ENCODE data around the gene VSTM2A. TPM values are rescaled to one million over a fixed set of nuclear protein-coding genes. Genes with fewer than 3 reads are reported as not detected.
"Not testable (repeated sequence)": the region's sequence is repeated elsewhere in the genome, so short reads cannot be mapped to it uniquely, and the experiment has no call there.

The VSTM2A gene
- not detected for total RNA-seq
- under 1 TPM in 1 of 3 donors, not detected in 2; 0.01 TPM for polyA plus RNA-seq
- long read RNA-seq, donor 1: 0 reads
- long read RNA-seq, donor 2: 0 reads

- ATAC-seq: no peak
- Histone ChIP-seq H3K4me1 (no peaks in the 10 kb centered on the region), H3K36me3 (ENCODE audit: insufficient read depth in 1 of 2, low read depth in 1 of 2) (no peaks in the 10 kb centered on the region), H3K9me3 (no peaks in the 10 kb centered on the region), H3K27me3 (ENCODE audit: insufficient read depth in 3 of 3, low read length in 2 of 3) (peaks cover 0 to 59% (median 22%) of the 10 kb centered on the region in 3 donors), H3K27ac (no peak within 1 kb of the TSS), H3K4me3 (peak within 1 kb of the TSS; percentile 53)
- 0 to 2% (median 1%) methylated on average over 63 to 64 of the region's 64 CpGs for WGBS, 3 donors
- intact Hi-C loops (cut with DNase I): no loop called here
- DNase-seq: no peak
- no peak for TF ChIP-seq CTCF (IDR thresholded peaks at IDR 0.05)
Observed at GRCh38 chr7:54541669-54542625, at the start of gene VSTM2A. TSS of gene VSTM2A (plus strand) at chr7:54542375. CDS start at chr7:54542731, 356 bp downstream.

- intact Hi-C loops (cut with DNase I); H3K27ac ChIP-seq; H3K27me3 ChIP-seq (ENCODE audit: insufficient read depth in 3 of 3, low read length in 2 of 3); H3K4me1 ChIP-seq; H3K36me3 ChIP-seq (ENCODE audit: insufficient read depth in 1 of 2, low read depth in 1 of 2); H3K4me3 ChIP-seq; H3K9me3 ChIP-seq; ATAC-seq: not testable (repeated sequence)
- 83 to 87% (median 83%) methylated on average over 10 to 12 of the region's 12 CpGs for WGBS, 3 donors
- DNase-seq: peak in 1 of 2 donors; percentile 16
Observed at GRCh38 chr7:54504531-54504930, 37.6 kb upstream of the VSTM2A start.

GRCh38 chr7:54529568-54529967 lies 12.6 kb upstream of the VSTM2A start:
- no peaks in the 10 kb centered on the region for H3K27me3 ChIP-seq (ENCODE audit: insufficient read depth in 3 of 3, low read length in 2 of 3)
- no peak overlapping the region for H3K27ac ChIP-seq
- no peaks in the 10 kb centered on the region for H3K9me3 ChIP-seq
- WGBS, 3 donors: 18 to 45% (median 30%) methylated on average over 1 of the region's 1 CpG
- H3K4me1 ChIP-seq: no peaks in the 10 kb centered on the region
- no peak for TF ChIP-seq CTCF (IDR thresholded peaks at IDR 0.05)
- no peaks in the 10 kb centered on the region for H3K36me3 ChIP-seq (ENCODE audit: insufficient read depth in 1 of 2, low read depth in 1 of 2)
- no peak for ATAC-seq
- no peak for DNase-seq
- H3K4me3 ChIP-seq: no peak overlapping the region
- intact Hi-C loops (cut with DNase I): no loop called here

- ATAC-seq (no peak), DNase-seq (no peak)
- intact Hi-C loops (cut with DNase I): no loop called here
- peaks cover 0 to 28% (median 9%) of the 10 kb centered on the region in 3 donors for H3K27me3 ChIP-seq (ENCODE audit: insufficient read depth in 3 of 3, low read length in 2 of 3)
- H3K9me3 ChIP-seq: no peaks in the 10 kb centered on the region
- H3K27ac ChIP-seq: no peak overlapping the region
- no peak overlapping the region for H3K4me3 ChIP-seq
- H3K4me1 ChIP-seq: no peaks in the 10 kb centered on the region
- H3K36me3 ChIP-seq (ENCODE audit: insufficient read depth in 1 of 2, low read depth in 1 of 2): no peaks in the 10 kb centered on the region
- no peak for TF ChIP-seq CTCF (IDR thresholded peaks at IDR 0.05)
- WGBS, 3 donors: 56 to 62% (median 57%) methylated on average over 3 of the region's 3 CpGs
Observed at GRCh38 chr7:54538122-54538521, 4.1 kb upstream of the VSTM2A start.

GRCh38 chr7:54543051-54543488 lies 895 bp downstream of the VSTM2A start:
- Histone ChIP-seq H3K9me3 (no peaks in the 10 kb centered on the region), H3K4me1 (no peaks in the 10 kb centered on the region), H3K36me3 (ENCODE audit: insufficient read depth in 1 of 2, low read depth in 1 of 2) (no peaks in the 10 kb centered on the region), H3K27me3 (ENCODE audit: insufficient read depth in 3 of 3, low read length in 2 of 3) (peaks cover 0 to 67% (median 22%) of the 10 kb centered on the region in 3 donors), H3K27ac (no peak overlapping the region), H3K4me3 (no peak overlapping the region)
- ATAC-seq: no peak
- intact Hi-C loops (cut with DNase I): no loop called here
- WGBS, 3 donors: 4 to 6% (median 5%) methylated on average over 7 of the region's 7 CpGs
- no peak for DNase-seq
- TF ChIP-seq CTCF (IDR thresholded peaks at IDR 0.05): no peak

All from psoas muscle (tissue), 8 donors.